HepG2 (cell line): ENCODE measurements around the gene APOL2. TPM values are rescaled to one million over a fixed set of nuclear protein-coding genes. Genes with fewer than 3 reads are reported as not detected.

Experiments used
- BCL6 ChIP-seq: IDR thresholded peaks from 2 replicates; pipeline ENCODE4 v1.6.1; 2016; ENCODE audit warnings: missing genetic modification reagents, missing compliant biosample characterization
- DPF2 ChIP-seq: sonication (generic); formaldehyde crosslinking; IDR thresholded peaks from 2 replicates; pipeline ENCODE4 v1.4.0; 2020; ENCODE audit warnings: mild to moderate bottlenecking, low read depth, missing genetic modification reagents, borderline replicate concordance
- DR1 ChIP-seq: sonication (generic); formaldehyde crosslinking; IDR thresholded peaks from 2 replicates; pipeline ENCODE4 v1.8.0; 2021; ENCODE audit warnings: mild to moderate bottlenecking, missing genetic modification reagents, inconsistent platforms
- FOSL2 ChIP-seq: sonication (generic); formaldehyde crosslinking; IDR thresholded peaks from 2 replicates; pipeline ENCODE4 v1.4.0; 2020; ENCODE audit warnings: missing genetic modification reagents
- FOXP1 ChIP-seq, 2 experiments: fragments of 450-650 bp in 1 of 2; IDR thresholded peaks; 2 replicates each; pipeline ENCODE4 v1.6.1; 2017 to 2018; ENCODE audit warnings: antibody characterized with exemption in 1 of 2
- GFI1 ChIP-seq: sonication (generic); formaldehyde crosslinking; IDR thresholded peaks from 2 replicates; pipeline ENCODE4 v1.5.0; 2020; ENCODE audit warnings: missing genetic modification reagents, mild to moderate bottlenecking, borderline replicate concordance
- GTF3A ChIP-seq: sonication (generic); formaldehyde crosslinking; conservative IDR thresholded peaks from 2 replicates; pipeline ENCODE4 v1.4.0; 2020; ENCODE audit warnings: mild to moderate bottlenecking, missing genetic modification reagents
- HHEX ChIP-seq: IDR thresholded peaks from 2 replicates; pipeline ENCODE4 v1.6.1; 2016; ENCODE audit warnings: control low read depth
- MEIS1 ChIP-seq: sonication (generic); formaldehyde crosslinking; IDR thresholded peaks from 2 replicates; pipeline ENCODE4 v1.9.0; 2021; ENCODE audit warnings: mild to moderate bottlenecking, missing genetic modification reagents, moderate library complexity, borderline replicate concordance
- MTA1 ChIP-seq: sonication (generic); formaldehyde crosslinking; IDR thresholded peaks from 2 replicates; pipeline ENCODE4 v1.4.0; 2020; ENCODE audit warnings: missing genetic modification reagents, mild to moderate bottlenecking, borderline replicate concordance
- RCOR2 ChIP-seq: IDR thresholded peaks from 2 replicates; pipeline ENCODE4 v1.6.1; 2016; ENCODE audit warnings: missing biosample characterization, missing genetic modification reagents
- RXRB ChIP-seq: IDR thresholded peaks from 2 replicates; pipeline ENCODE4 v1.6.1; 2016; ENCODE audit warnings: borderline replicate concordance, missing genetic modification reagents, missing compliant biosample characterization
- SAP130 ChIP-seq: IDR thresholded peaks from 2 replicates; pipeline ENCODE4 v1.6.1; 2016; ENCODE audit warnings: low read depth
- SOX5 ChIP-seq: IDR thresholded peaks from 2 replicates; pipeline ENCODE4 v1.6.1; 2016; ENCODE audit warnings: borderline replicate concordance
- THAP11 ChIP-seq: IDR thresholded peaks from 2 replicates; pipeline ENCODE4 v1.6.1; 2016; ENCODE audit warnings: missing biosample characterization, missing genetic modification reagents
- YEATS4 ChIP-seq: sonication (generic); formaldehyde crosslinking; IDR thresholded peaks from 2 replicates; pipeline ENCODE4 v1.4.0; 2020; ENCODE audit warnings: missing genetic modification reagents, borderline replicate concordance
- ZMYM2 ChIP-seq: sonication (generic); formaldehyde crosslinking; IDR thresholded peaks from 2 replicates; pipeline ENCODE4 v1.8.0; 2022; ENCODE audit warnings: mild to moderate bottlenecking, missing genetic modification reagents
- ZMYM4 ChIP-seq: sonication (generic); formaldehyde crosslinking; IDR thresholded peaks from 2 replicates; pipeline ENCODE4 v1.8.1; 2023; ENCODE audit warnings: mild to moderate bottlenecking, missing genetic modification reagents
- ZNF451 ChIP-seq: sonication (generic); formaldehyde crosslinking; IDR thresholded peaks from 2 replicates; pipeline ENCODE4 v1.5.0; 2020; ENCODE audit warnings: mild to moderate bottlenecking, missing genetic modification reagents
- ZNF816 ChIP-seq: sonication (generic); formaldehyde crosslinking; IDR thresholded peaks from 2 replicates; pipeline ENCODE4 v1.8.0; 2022; ENCODE audit warnings: missing genetic modification reagents, mild to moderate bottlenecking, borderline replicate concordance
- polyA plus RNA-seq, 8 experiments: library from polyadenylated mRNA; depleted of rRNA in 3 of 8; stranded (reverse) in 7 of 8; unstranded in 1 of 8; fragments of >200 nt; fragmentation: Illumina TruSeq in 4 of 8; extraction: Trizol in 4 of 8; gene quantifications; 2 replicates each; pipeline versions ENCODE4 v1.2.1 to v1.2.3, GENCODE V29; 2011 to 2016; ENCODE audit warnings: low read depth in 4 of 8, missing spikeins in 1 of 8, mixed read lengths in 1 of 8; ENCODE audit not compliant: insufficient read depth in 1 of 8
- total RNA-seq, 5 experiments: library from RNA; depleted of rRNA; stranded (reverse); fragments of >200 nt; fragmentation: Illumina TruSeq; extraction: Trizol; gene quantifications; 2 replicates each; pipeline ENCODE4 v1.2.3, GENCODE V29; 2016; ENCODE audit warnings: low read depth in 1 of 5
- TF ChIP-seq, protein P1 (sequence below): sonication (generic); formaldehyde crosslinking; IDR thresholded peaks from 2 replicates; pipeline ENCODE4 v1.9.0; 2022; ENCODE audit warnings: low read depth, missing genetic modification reagents
- TF ChIP-seq, protein P2 (sequence below), 2 experiments: sonication (generic) in 1 of 2; formaldehyde crosslinking in 1 of 2; IDR thresholded peaks; 2 replicates each; pipeline versions ENCODE4 v1.4.0 to v1.6.1; 2018 to 2020; ENCODE audit warnings: missing genetic modification reagents in 2 of 2, borderline replicate concordance in 1 of 2, low read depth in 1 of 2, mild to moderate bottlenecking in 1 of 2, missing biosample characterization in 1 of 2
- TF ChIP-seq, protein P3 (sequence below): IDR thresholded peaks from 2 replicates; pipeline ENCODE4 v1.6.1; 2016
- TF ChIP-seq, protein P4 (sequence below): sonication (generic); formaldehyde crosslinking; IDR thresholded peaks from 2 replicates; pipeline ENCODE4 v1.4.0; 2020; ENCODE audit warnings: missing genetic modification reagents

The APOL2 gene
- total and polyA plus RNA-seq, 2 of the 13 experiments (the other 11 are each of a cell fraction or from before 2014, with no cell fraction given) = 28.7 to 51.2 TPM

DNA sequence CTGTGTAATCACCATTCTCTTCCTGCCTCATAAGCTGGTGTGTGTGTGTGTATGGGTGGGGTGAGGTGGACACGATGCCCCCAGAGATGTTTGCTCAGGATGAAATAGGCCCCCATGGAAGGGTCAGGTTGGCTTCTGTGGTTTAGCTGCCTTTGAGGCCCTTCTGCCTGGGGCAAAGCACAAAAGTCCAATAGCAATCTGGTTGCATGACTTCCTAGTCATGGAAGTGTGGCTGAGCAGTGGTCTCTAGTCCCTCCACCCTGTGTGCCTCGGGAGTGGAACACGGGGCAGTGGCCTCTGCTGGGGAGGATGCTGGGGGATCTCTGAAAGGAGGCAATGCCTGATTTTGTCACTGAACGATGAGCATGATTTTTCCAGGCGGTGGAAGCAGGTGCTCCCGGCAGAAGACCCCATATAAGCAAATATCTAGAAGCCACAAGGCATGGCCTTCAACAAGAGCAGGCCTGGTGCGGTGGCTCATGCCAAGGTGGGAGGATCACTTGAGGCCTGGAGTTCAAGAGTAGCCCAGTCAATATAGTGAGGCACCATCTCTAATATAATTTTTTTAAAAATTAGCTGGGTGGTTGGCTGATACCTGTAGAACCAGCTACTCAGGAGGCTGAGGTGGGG, 12.8 kb upstream of the APOL2 start (continued):
- TF ChIP-seq FOSL2 (peak; percentile 34; the same call in 1 of the 2 replicates), RCOR2 (CRISPR knock-in tag) (peak; percentile 68), DR1 (CRISPR knock-in tag) (peak; percentile 44; the same call in 1 of the 2 replicates), FOXP1 (IDR thresholded peaks at IDR 0.05) (peak; percentile 39; the same call in 1 of the 2 replicates), FOXP1 (CRISPR knock-in tag; IDR thresholded peaks at IDR 0.05) (peak; percentile 84; the same call in 1 of the 2 replicates), GFI1 (CRISPR knock-in tag) (peak; percentile 70; the same call in 1 of the 2 replicates), RXRB (CRISPR knock-in tag) (peak; percentile 87), SOX5 (CRISPR knock-in tag) (peak; percentile 77), SAP130 (peak; percentile 78), ZMYM4 (CRISPR knock-in tag) (peak; percentile 60), MEIS1 (peak; percentile 82; the same call in 1 of the 2 replicates), ZNF816 (CRISPR knock-in tag) (peak; percentile 77; the same call in 1 of the 2 replicates), ZNF451 (0 out of 2 replicates have a peak, but pooled peaks have one; percentile 37), ZMYM2 (CRISPR knock-in tag) (peak; percentile 29; the same call in 1 of the 2 replicates), GTF3A (CRISPR knock-in tag) (peak; percentile 60; the same call in 1 of the 2 replicates), YEATS4 (CRISPR knock-in tag) (peak; percentile 67; the same call in 1 of the 2 replicates), MTA1 (CRISPR knock-in tag) (peak; percentile 91), BCL6 (CRISPR knock-in tag) (peak; percentile 16; the same call in 1 of the 2 replicates), HHEX (peak; percentile 52; the same call in 1 of the 2 replicates), THAP11 (CRISPR knock-in tag) (peak; percentile 53), DPF2 (peak; percentile 82; the same call in 1 of the 2 replicates)
- TF ChIP-seq, protein P1, sequence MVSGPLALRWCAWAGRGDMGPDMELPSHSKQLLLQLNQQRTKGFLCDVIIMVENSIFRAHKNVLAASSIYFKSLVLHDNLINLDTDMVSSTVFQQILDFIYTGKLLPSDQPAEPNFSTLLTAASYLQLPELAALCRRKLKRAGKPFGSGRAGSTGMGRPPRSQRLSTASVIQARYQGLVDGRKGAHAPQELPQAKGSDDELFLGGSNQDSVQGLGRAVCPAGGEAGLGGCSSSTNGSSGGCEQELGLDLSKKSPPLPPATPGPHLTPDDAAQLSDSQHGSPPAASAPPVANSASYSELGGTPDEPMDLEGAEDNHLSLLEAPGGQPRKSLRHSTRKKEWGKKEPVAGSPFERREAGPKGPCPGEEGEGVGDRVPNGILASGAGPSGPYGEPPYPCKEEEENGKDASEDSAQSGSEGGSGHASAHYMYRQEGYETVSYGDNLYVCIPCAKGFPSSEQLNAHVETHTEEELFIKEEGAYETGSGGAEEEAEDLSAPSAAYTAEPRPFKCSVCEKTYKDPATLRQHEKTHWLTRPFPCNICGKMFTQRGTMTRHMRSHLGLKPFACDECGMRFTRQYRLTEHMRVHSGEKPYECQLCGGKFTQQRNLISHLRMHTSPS = peak; percentile 59; the same call in 1 of the 2 replicates
- TF ChIP-seq, protein P2, sequence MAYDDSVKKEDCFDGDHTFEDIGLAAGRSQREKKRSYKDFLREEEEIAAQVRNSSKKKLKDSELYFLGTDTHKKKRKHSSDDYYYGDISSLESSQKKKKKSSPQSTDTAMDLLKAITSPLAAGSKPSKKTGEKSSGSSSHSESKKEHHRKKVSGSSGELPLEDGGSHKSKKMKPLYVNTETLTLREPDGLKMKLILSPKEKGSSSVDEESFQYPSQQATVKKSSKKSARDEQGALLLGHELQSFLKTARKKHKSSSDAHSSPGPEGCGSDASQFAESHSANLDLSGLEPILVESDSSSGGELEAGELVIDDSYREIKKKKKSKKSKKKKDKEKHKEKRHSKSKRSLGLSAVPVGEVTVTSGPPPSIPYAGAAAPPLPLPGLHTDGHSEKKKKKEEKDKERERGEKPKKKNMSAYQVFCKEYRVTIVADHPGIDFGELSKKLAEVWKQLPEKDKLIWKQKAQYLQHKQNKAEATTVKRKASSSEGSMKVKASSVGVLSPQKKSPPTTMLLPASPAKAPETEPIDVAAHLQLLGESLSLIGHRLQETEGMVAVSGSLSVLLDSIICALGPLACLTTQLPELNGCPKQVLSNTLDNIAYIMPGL (CRISPR knock-in tag; IDR thresholded peaks at IDR 0.05; ENCODE audit: borderline replicate concordance in 1 of 2, low read depth in 1 of 2) = peak; percentile 39 to 71; a peak in 3 of 4 replicates
- TF ChIP-seq, protein P3, sequence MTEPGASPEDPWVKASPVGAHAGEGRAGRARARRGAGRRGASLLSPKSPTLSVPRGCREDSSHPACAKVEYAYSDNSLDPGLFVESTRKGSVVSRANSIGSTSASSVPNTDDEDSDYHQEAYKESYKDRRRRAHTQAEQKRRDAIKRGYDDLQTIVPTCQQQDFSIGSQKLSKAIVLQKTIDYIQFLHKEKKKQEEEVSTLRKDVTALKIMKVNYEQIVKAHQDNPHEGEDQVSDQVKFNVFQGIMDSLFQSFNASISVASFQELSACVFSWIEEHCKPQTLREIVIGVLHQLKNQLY (CRISPR knock-in tag) = peak; percentile 86
- TF ChIP-seq, protein P4, sequence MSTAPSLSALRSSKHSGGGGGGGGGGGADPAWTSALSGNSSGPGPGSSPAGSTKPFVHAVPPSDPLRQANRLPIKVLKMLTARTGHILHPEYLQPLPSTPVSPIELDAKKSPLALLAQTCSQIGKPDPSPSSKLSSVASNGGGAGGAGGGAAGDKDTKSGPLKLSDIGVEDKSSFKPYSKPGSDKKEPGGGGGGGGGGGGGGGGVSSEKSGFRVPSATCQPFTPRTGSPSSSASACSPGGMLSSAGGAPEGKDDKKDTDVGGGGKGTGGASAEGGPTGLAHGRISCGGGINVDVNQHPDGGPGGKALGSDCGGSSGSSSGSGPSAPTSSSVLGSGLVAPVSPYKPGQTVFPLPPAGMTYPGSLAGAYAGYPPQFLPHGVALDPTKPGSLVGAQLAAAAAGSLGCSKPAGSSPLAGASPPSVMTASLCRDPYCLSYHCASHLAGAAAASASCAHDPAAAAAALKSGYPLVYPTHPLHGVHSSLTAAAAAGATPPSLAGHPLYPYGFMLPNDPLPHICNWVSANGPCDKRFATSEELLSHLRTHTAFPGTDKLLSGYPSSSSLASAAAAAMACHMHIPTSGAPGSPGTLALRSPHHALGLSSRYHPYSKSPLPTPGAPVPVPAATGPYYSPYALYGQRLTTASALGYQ (CRISPR knock-in tag) = peak; percentile 56; the same call in 1 of the 2 replicates
